HG03521 (cell line): ENCODE data around the gene MBOAT7.
"Not testable (repeated sequence)": the region's sequence is repeated elsewhere in the genome, so short reads cannot be mapped to it uniquely, and the experiment has no call there.

Experiments
- ATAC-seq: cut with Tn5 transposase; IDR thresholded peaks from one replicate; pipeline ENCODE4 v1.9.1; 2021; ENCODE audit warnings: mild to moderate bottlenecking, moderate library complexity; ENCODE audit not compliant: unreplicated experiment

MBOAT7 gene

DNA sequence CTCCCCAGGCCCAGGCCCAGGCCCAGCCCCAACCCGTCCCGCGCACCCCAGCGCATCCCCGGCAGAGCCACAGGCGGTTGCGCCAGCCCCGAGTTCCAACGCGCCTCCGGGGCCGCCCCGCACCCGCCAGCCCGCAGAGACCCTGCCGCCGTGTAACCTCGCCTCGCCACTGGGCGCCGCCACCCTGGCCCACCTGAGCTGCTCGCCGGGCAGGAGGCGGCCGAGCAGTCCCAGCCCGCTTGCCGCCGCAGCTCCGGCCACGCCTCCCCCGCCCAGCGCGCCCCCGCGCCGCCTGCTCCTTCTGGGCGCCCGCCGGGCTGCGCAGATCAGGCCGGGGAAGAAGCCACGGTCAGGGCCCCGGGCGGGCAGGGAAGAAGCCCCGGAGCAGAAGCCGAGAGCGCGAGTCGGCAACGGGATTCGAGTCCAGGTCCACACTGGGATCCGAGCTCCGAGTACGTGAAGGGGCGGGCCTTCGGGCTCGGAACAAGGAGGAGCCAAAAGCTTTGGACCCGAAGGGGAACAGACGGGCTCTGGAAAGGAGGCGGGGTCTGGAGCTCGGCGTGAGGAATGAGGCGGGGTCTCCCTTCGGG lies at the start of gene MBOAT7:
TSS of gene MBOAT7 (minus strand) at position 436 of the 590 bp plus-strand sequence. CDS start 1,072 bp downstream, outside the sequence.
- ATAC-seq, result peak; percentile 11

GRCh38 chr19:54233941-54234340 lies 44.6 kb upstream of the MBOAT7 start:
- no peak for ATAC-seq

- peak; percentile 59 for ATAC-seq
Observed at GRCh38 chr19:54231077-54231931, 41.9 kb upstream of the MBOAT7 start.

GRCh38 chr19:54230031-54230430 lies 40.7 kb upstream of the MBOAT7 start:
- ATAC-seq, result no peak

DNA sequence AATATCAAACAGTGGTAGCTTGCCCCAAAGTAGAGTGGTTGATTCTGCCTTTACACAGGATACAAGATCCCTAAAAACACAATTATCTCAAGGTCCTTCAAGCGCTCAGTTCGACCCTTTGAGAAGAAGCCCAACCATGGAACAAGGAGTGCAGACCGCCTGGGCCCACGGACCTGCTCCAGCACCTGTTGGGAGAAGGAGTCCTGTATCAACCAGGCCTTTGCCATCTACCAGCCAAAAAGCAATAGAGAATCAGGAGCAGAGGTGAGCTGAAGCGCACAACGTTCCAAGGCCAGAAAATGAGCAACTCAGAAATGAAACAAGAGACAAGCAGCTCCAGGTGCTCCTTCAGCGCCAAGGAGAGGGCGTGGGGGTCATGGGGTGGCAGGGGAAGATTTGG lies 39.8 kb upstream of the MBOAT7 start:
- no peak for ATAC-seq

GRCh38 chr19:54224619-54225018 lies 35.2 kb upstream of the MBOAT7 start:
- not testable (repeated sequence) for ATAC-seq

- not testable (repeated sequence) for ATAC-seq
Observed at GRCh38 chr19:54223937-54224281, 34.5 kb upstream of the MBOAT7 start.

GRCh38 chr19:54223277-54223936 lies 34.0 kb upstream of the MBOAT7 start:
- ATAC-seq, result not testable (repeated sequence)

GRCh38 chr19:54222474-54223276 lies 33.3 kb upstream of the MBOAT7 start, which contains the start of gene LILRB3:
LILRB3 (minus strand) TSS chr19:54223007; CDS start chr19:54222976, 31 bp downstream.
- not testable (repeated sequence) for ATAC-seq

DNA sequence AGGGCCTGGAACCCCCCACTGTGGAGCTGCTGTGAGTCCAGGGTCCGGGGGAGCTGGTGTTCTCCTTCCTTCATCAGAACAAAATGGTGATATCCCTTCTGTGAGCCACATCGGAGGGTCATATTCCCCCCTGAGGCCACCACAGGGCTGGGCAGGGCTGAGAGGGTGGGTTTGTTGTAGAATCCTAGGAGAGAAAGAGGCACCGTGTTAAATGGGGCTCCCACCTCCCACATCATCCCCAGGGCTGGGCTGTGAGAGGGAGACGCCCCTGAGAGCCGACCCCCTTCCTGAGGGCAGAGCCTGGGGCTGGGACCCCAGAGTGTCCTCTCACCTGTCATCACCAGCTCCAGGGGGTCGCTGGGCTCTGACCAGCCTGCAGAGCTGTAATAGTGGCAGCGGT lies 32.6 kb upstream of the MBOAT7 start:
- ATAC-seq, result not testable (repeated sequence)

GRCh38 chr19:54219702-54220101 lies 30.3 kb upstream of the MBOAT7 start:
- ATAC-seq, result not testable (repeated sequence)

DNA sequence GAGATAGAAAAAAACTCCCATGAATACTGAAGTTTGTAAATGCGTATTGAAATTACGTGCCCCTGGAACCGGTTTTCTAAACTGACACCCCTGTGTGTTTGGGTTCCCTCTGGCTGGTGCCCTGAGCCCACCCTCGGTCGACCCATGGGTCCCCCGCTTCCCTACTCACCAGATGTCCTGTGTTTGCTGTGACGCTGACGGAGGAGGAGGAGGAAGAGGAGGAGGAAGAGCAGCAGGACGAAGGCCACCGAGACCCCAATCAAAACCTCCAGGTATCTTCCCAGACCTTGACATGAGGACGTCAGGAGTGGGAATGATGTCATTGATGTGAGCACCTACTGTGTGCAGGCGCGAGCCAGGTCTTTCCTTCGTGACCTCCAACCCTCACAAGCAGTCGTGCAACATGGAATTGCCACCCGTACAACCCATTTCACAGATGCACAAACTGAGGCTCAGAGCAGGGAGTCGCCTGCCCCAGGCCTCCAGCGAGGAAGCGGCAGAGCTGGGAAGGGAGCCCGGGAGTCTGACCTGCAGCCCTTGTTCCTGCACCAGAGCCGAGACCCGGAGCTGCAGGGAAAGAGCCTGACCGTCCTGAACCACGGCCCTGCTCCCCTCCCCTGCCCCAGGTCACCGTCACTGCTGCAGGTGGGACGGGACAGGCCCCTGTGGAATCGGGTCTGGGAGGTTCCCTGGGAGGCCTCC lies 29.7 kb upstream of the MBOAT7 start:
- no peak for ATAC-seq

DNA sequence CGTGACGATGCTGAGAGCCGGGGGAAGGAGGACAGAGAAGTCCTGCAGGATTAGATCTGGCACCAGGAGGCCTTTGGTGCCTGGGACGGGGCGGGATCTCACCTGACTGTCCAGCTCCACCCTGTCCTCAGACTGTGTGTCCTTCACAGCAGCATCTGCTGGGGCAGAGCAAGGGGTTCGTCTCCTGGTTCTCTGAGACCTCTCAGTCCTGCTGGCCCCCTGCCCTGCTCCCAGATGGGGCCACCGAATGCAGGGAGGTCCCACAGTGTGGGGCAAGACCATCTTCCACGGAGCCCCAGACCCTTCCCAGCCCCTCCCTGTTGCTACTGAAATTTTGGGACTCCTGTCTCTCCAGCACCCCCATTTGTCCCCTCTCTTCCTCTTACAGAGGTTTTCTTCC lies 28.9 kb upstream of the MBOAT7 start:
- no peak for ATAC-seq

DNA sequence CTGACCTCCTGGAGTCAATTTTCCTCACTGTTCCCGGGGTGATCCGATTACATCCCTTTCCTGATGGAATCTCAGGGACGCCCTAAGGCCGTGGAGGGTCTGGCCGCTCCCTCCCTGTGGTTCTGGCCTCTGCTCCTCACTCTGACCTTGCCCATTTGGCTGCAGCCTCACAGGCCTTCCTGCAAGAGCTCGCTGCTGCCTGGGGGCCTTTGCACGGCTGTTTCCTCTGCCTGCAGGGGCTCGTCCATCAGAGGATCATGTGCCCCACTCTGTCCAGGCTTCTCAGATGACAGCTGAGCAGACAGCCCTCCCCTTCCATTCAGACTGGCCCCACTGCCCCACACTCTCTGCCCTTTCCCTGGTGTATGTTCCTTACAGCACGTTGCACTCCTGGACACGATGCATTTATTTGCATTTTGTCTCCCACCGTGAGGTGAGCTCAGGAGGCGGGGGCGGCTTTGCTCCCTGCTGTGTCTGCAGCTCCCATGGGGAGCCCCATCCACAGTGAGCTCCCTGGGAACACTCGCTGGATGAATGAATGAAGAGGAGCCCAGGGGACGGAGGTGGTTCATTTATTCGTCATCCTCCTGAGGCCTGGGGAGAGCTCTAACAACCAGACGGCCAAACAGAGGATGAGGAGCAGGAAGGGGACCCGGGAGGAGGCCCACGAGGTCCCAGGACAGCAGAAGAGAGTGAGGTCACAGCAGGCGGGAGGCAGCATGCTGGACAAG lies 28.3 kb upstream of the MBOAT7 start:
- not testable (repeated sequence) for ATAC-seq

DNA sequence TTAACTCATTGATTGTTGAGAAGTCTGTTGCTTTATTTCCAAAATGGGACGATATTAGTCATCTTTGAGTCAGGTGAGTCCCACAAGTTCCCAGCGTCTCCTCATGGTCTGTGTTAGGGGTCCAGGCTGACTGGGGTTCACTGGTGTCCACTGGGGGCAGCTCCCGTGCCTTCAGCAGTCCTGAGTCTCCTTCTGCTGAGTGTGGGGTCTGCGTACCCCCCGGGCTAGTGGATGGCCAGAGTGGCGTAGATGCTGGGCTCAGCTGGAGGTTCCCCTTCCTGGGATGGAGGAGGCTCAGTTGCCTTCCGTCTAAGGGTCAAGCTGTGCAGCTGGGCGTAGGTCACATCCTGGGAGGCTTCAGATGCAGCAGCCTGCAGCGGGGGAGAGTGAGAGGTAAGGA lies 27.5 kb upstream of the MBOAT7 start:
- ATAC-seq, result no peak

DNA sequence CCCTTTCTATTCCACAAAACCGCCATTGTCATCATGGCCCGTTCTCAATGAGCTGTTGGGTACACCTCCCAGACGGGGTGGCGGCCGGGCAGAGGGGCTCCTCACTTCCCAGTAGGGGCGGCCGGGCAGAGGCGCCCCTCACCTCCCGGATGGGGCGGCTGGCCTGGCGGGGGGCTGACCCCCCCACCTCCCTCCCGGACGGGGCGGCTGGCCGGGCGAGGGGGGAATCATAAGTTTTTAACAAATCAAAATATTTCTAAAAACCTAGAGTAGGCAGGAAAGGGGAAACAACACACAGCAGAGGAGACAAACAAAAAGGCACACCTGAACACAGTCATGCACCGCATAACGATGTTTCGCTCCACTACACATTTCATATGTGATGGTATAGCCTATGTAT lies 25.4 kb upstream of the MBOAT7 start:
- not testable (repeated sequence) for ATAC-seq

DNA sequence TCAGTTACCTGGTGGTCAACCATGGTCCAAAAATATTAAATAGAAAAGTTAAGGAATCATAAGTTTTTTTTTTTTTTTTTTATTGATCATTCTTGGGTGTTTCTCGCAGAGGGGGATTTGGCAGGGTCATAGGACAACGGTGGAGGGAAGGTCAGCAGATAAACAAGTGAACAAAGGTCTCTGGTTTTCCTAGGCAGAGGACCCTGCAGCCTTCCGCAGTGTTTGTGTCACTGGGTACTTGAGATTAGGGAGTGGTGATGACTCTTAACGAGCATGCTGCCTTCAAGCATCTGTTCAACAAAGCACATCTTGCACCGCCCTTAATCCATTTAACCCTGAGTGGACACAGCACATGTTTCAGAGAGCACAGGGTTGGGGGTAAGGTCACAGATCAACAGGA lies 24.8 kb upstream of the MBOAT7 start:
- ATAC-seq, result not testable (repeated sequence)

DNA sequence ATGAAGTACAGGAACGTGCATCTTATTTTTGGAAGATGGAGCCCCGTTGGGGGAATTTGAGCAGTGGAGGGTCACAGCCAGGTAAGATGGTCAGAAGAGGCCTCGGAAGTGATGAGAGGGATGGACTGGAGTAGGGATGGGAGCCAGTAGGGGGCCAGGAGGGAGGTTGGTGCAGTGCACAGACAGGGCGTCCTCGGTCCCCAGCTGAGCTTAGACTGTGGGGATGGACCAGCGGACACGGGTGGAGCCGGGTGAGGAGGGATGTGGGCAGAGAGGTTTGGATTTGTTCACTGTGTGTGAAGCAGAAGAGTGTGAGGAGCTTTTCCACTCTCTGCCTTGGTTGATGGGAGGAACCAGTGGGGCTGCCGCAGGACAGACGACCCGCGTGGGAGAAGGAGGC lies 21.9 kb upstream of the MBOAT7 start:
- no peak for ATAC-seq

DNA sequence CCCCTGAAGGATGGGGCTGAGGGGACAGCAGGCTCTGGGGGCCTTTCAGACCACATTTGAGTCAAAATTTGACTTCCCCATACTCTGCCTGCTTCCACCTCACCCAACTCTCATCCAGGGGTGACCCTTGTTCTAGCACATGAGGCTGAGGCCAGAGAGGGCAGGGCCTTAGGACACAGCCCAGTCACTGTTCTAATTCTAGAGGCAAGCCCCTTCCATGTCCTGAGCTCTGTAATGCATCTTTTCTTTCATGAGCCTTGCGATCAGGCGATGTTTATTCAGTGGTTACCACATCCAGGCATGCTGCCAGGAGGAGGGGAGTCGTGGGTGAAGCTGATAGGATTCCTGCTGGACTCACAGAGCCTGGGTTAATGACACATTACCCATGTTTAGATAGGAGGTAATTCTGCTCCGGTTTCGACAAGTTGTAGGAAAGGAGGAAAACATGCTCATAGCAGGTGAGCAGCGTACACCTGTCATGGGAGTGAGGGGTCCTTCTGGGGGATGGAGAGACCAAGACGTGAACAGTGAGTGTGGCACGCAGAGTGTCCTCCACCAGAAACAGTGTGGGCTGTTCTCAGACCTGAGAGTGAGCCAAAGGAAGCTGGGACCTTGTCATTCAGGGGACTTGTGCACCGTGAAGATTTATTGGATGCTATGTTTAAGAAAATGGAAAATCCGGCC lies 20.6 kb upstream of the MBOAT7 start:
- no peak for ATAC-seq
